Calu3 (cell line): ENCODE results near the gene KCNAB1. TPM values are rescaled to one million over a fixed set of nuclear protein-coding genes. Genes with fewer than 3 reads are reported as not detected.
"Not testable (repeated sequence)": the region's sequence is repeated elsewhere in the genome, so short reads cannot be mapped to it uniquely, and the experiment has no call there.

ENCODE experiments used
- BruUV-seq: library from RNA; stranded (reverse); fragments of 400-500 nt; replicated peaks from 2 replicates; lab custom pipeline; 2021; lab: Mats Ljungman, UMichigan
- CTCF ChIA-PET: fragments of 300-600 bp; sonication (Branson Sonifier 250); formaldehyde crosslinking; loops from one replicate; lab custom pipeline; 2022; ENCODE audit warnings: antibody characterized with exemption; lab: Charles Lee
- DNase-seq: peaks from one replicate; pipeline ENCODE4 v3.0.0; 2022
- H3K27ac Mint-ChIP-seq: one replicate; pipeline ENCODE4 v1.8.0; 2022; ENCODE audit warnings: mixed read lengths; ENCODE audit not compliant: unreplicated experiment
- H3K27me3 Mint-ChIP-seq: one replicate; pipeline ENCODE4 v1.8.0; 2022; ENCODE audit warnings: mixed read lengths; ENCODE audit not compliant: unreplicated experiment
- H3K36me3 Mint-ChIP-seq: one replicate; pipeline ENCODE4 v1.8.0; 2022; ENCODE audit warnings: mild to moderate bottlenecking, moderate library complexity, mixed read lengths; ENCODE audit not compliant: insufficient read depth, unreplicated experiment
- H3K4me1 Mint-ChIP-seq: one replicate; pipeline ENCODE4 v1.8.0; 2022; ENCODE audit warnings: mild to moderate bottlenecking, low read depth, mixed read lengths; ENCODE audit not compliant: unreplicated experiment
- H3K4me3 Mint-ChIP-seq: one replicate; pipeline ENCODE4 v1.8.0; 2022; ENCODE audit warnings: mild to moderate bottlenecking, low read depth, moderate library complexity, mixed read lengths; ENCODE audit not compliant: unreplicated experiment
- H3K9me3 Mint-ChIP-seq: one replicate; pipeline ENCODE4 v1.8.0; 2022; ENCODE audit warnings: low read depth, mixed read lengths; ENCODE audit not compliant: unreplicated experiment
- CTCF ChIP-seq: fragments of 200-600 bp; IDR thresholded peaks from one replicate; pipeline ENCODE4 v1.8.0; 2022; ENCODE audit warnings: antibody characterized with exemption; ENCODE audit not compliant: unreplicated experiment
- intact Hi-C: fragments of 100-400 bp; cut with micrococcal nuclease; formaldehyde crosslinking; loops from one replicate; pipeline ENCODE4 v1.10.0; 2022; ENCODE audit not compliant: unreplicated experiment
- total RNA-seq: library from RNA; stranded (reverse); gene quantifications from 2 replicates; pipeline ENCODE4 v1.2.3, GENCODE V29; 2022

KCNAB1 gene
- total RNA-seq, 1 experiment from 2014 or later, result 1.6 TPM

GRCh38 chr3:156132313-156132712 lies 11.9 kb downstream of the KCNAB1 start:
- no peaks in the 10 kb centered on the region for H3K36me3 Mint-ChIP-seq
- peaks cover 52% of the 10 kb centered on the region for H3K27me3 Mint-ChIP-seq
- CTCF ChIA-PET, result interaction anchor here (0.6 to 1.5 kb wide), 2 partner anchors 11 to 1008 kb away, joined by 4 read pairs; no protein-coding TSS in a partner anchor

GRCh38 chr3:156133076-156133475 lies 12.7 kb downstream of the KCNAB1 start:
- Mint-ChIP-seq H3K27me3 (peaks cover 48% of the 10 kb centered on the region), H3K27ac (no peak overlapping the region), H3K36me3 (no peaks in the 10 kb centered on the region), H3K9me3 (no peaks in the 10 kb centered on the region), H3K4me1 (no peaks in the 10 kb centered on the region), H3K4me3 (no peak overlapping the region)
- DNase-seq, result no peak
- TF ChIP-seq CTCF, result no peak
- intact Hi-C loops, result no loop called here
- CTCF ChIA-PET, result no interaction called here
- BruUV-seq, result no TSS peak

More at GRCh38 chr3:156132313-156132712, 11.9 kb downstream of the KCNAB1 start:
- Mint-ChIP-seq H3K27ac (no peak overlapping the region), H3K4me3 (no peak overlapping the region), H3K4me1 (no peaks in the 10 kb centered on the region), H3K9me3 (no peaks in the 10 kb centered on the region)
- no peak for TF ChIP-seq CTCF
- no peak for DNase-seq
- intact Hi-C loops, result no loop called here
- BruUV-seq, result no TSS peak

- peak; percentile 19 for DNase-seq
- H3K27me3 Mint-ChIP-seq, result peaks cover 42% of the 10 kb centered on the region
- no peaks in the 10 kb centered on the region for H3K36me3 Mint-ChIP-seq
- no TSS peak for BruUV-seq
- peak; percentile 33 for TF ChIP-seq CTCF
- H3K9me3 Mint-ChIP-seq, result no peaks in the 10 kb centered on the region
- no peak overlapping the region for H3K4me3 Mint-ChIP-seq
- intact Hi-C loops, result loop anchor here (5.0 kb wide), 1 partner anchor 124 kb away; no protein-coding TSS in a partner anchor
- H3K4me1 Mint-ChIP-seq, result no peaks in the 10 kb centered on the region
- CTCF ChIA-PET, result no interaction called here
- no peak overlapping the region for H3K27ac Mint-ChIP-seq
Measured at GRCh38 chr3:156135921-156136638, 15.7 kb downstream of the KCNAB1 start.

- H3K4me1 Mint-ChIP-seq, DNase-seq, H3K9me3 Mint-ChIP-seq, CTCF ChIA-PET, BruUV-seq, H3K36me3 Mint-ChIP-seq, H3K27ac Mint-ChIP-seq, H3K4me3 Mint-ChIP-seq: not testable (repeated sequence)
- H3K27me3 Mint-ChIP-seq, result peaks cover 45% of the 10 kb centered on the region
- intact Hi-C loops, result loop anchor here (5.0 kb wide), 1 partner anchor 125 kb away; no protein-coding TSS in a partner anchor
Measured at GRCh38 chr3:156137397-156137796, 17.0 kb downstream of the KCNAB1 start.
